K562 (cell line): ENCODE results near the gene RASGEF1C. TPM values are rescaled to one million over a fixed set of nuclear protein-coding genes. Genes with fewer than 3 reads are reported as not detected.

Experiments used
- ARID2 ChIP-seq: fragments of 450-650 bp; IDR thresholded peaks from 2 replicates; pipeline ENCODE4 v1.6.1; 2017; ENCODE audit warnings: antibody characterized with exemption, mild to moderate bottlenecking
- CREB1 ChIP-seq, 2 experiments: sonication (generic) in 1 of 2; formaldehyde crosslinking in 1 of 2; IDR thresholded peaks; 2 replicates each; pipeline versions ENCODE4 v1.6.1 to v1.8.0; 2012 to 2022; ENCODE audit warnings: inconsistent platforms in 1 of 2, mild to moderate bottlenecking in 1 of 2, missing genetic modification reagents in 1 of 2, moderate library complexity in 1 of 2
- ELF1 ChIP-seq: fragments of 200-800 bp; sonication (Bioruptor generic); IDR thresholded peaks from 2 replicates; pipeline ENCODE4 v1.6.1; 2016; ENCODE audit warnings: missing genetic modification characterization, missing compliant biosample characterization
- EP400 ChIP-seq: fragments of 450-650 bp; IDR thresholded peaks from 2 replicates; pipeline ENCODE4 v1.6.1; 2017; ENCODE audit warnings: antibody characterized with exemption, mild to moderate bottlenecking, moderate library complexity
- ETS2 ChIP-seq: IDR thresholded peaks from 2 replicates; pipeline ENCODE4 v1.6.1; 2016; ENCODE audit warnings: borderline replicate concordance, missing genetic modification characterization, mild to moderate bottlenecking, moderate library complexity, missing compliant biosample characterization; ENCODE audit not compliant: poor library complexity, severe bottlenecking
- HDAC2 ChIP-seq: fragments of 450-650 bp; IDR thresholded peaks from 2 replicates; pipeline ENCODE4 v1.6.1; 2016; ENCODE audit warnings: mild to moderate bottlenecking
- HNRNPUL1 ChIP-seq: fragments of 200-400 bp; formaldehyde crosslinking; IDR thresholded peaks from 2 replicates; pipeline ENCODE4 v1.6.1; 2017; ENCODE audit warnings: low read length
- KLF1 ChIP-seq: fragments of 450-650 bp; IDR thresholded peaks from 2 replicates; pipeline ENCODE4 v1.6.1; 2016; ENCODE audit warnings: missing genetic modification characterization, missing compliant biosample characterization
- PML ChIP-seq: IDR thresholded peaks from 2 replicates; pipeline ENCODE4 v1.6.1; 2012; ENCODE audit warnings: low read length, inconsistent platforms
- POLR2AphosphoS2 ChIP-seq: IDR thresholded peaks from 2 replicates; pipeline ENCODE4 v1.6.1; 2012; ENCODE audit warnings: low read length, improper control_type of control experiment
- RBM39 ChIP-seq: fragments of 200-400 bp; formaldehyde crosslinking; optimal IDR thresholded peaks from 2 replicates; pipeline ENCODE3; 2018; ENCODE audit warnings: low read depth, low read length
- RFX1 ChIP-seq: fragments of 450-650 bp; IDR thresholded peaks from 2 replicates; pipeline ENCODE4 v1.6.1; 2016; ENCODE audit warnings: mild to moderate bottlenecking, moderate library complexity
- RUNX1 ChIP-seq: sonication (generic); IDR thresholded peaks from 2 replicates; pipeline ENCODE4 v1.6.1; 2016; ENCODE audit warnings: antibody characterized with exemption, low read depth
- SMAD1 ChIP-seq: fragments of 150-350 bp; IDR thresholded peaks from 2 replicates; pipeline ENCODE4 v1.6.1; 2014; ENCODE audit warnings: low read length, low read depth; ENCODE audit not compliant: partially characterized antibody
- SMAD2 ChIP-seq: fragments of 150-350 bp; IDR thresholded peaks from 2 replicates; pipeline ENCODE4 v1.6.1; 2014; ENCODE audit warnings: low read depth, mild to moderate bottlenecking, low read length
- TOE1 ChIP-seq, 2 experiments: fragments of 450-650 bp in 1 of 2; sonication (generic) in 1 of 2; formaldehyde crosslinking in 1 of 2; IDR thresholded peaks; 2 replicates each; pipeline versions ENCODE4 v1.7.1 to v1.8.0; 2016 to 2022; ENCODE audit warnings: borderline replicate concordance in 2 of 2, mild to moderate bottlenecking in 2 of 2, antibody characterized with exemption in 1 of 2, inconsistent platforms in 1 of 2, low read depth in 1 of 2, missing genetic modification reagents in 1 of 2, moderate library complexity in 1 of 2
- U2AF1 ChIP-seq: fragments of 200-400 bp; formaldehyde crosslinking; optimal IDR thresholded peaks from 2 replicates; pipeline ENCODE3; 2017; ENCODE audit warnings: mild to moderate bottlenecking, low read depth, low read length, moderate library complexity
- ZNF197 ChIP-seq: fragments of 200-800 bp; sonication (Bioruptor generic); IDR thresholded peaks from 2 replicates; pipeline ENCODE4 v1.6.1; 2016; ENCODE audit warnings: low read depth, missing genetic modification characterization, missing compliant biosample characterization
- ZNF445 ChIP-seq: fragments of 250-450 bp; sonication (Bioruptor Pico); IDR thresholded peaks from 2 replicates; pipeline ENCODE4 v1.4.0; 2020; ENCODE audit warnings: low read depth, mild to moderate bottlenecking, moderate library complexity
- ZNF586 ChIP-seq: fragments of 450-650 bp; formaldehyde crosslinking; conservative IDR thresholded peaks from 2 replicates; pipeline ENCODE4 v1.4.0; 2020; ENCODE audit warnings: mild to moderate bottlenecking, moderate library complexity
- ZNF707 ChIP-seq: fragments of 250-450 bp; sonication (Bioruptor Pico); conservative IDR thresholded peaks from 2 replicates; pipeline ENCODE4 v1.8.0; 2022; ENCODE audit warnings: inconsistent platforms, mild to moderate bottlenecking, moderate library complexity
- polyA plus RNA-seq, 8 experiments: library from polyadenylated mRNA; depleted of rRNA in 4 of 8; stranded (reverse) in 5 of 8; unstranded in 3 of 8; fragments of >200 nt; fragmentation: Nextera tagmentation in 2 of 8; fragmentation: Illumina TruSeq in 1 of 8; extraction: Ambion mirVana in 2 of 8; extraction: Trizol in 1 of 8; gene quantifications; 2 replicates each; pipeline versions ENCODE4 v1.2.1 to v1.2.3, GENCODE V29; 2011 to 2014; ENCODE audit warnings: inconsistent platforms in 1 of 8, missing spikeins in 1 of 8
- total RNA-seq, 7 experiments: library from RNA; depleted of rRNA in 6 of 7; stranded (reverse); fragments of >200 nt in 6 of 7; fragmentation: Illumina TruSeq in 2 of 7; extraction: Trizol in 2 of 7; gene quantifications; 2 replicates each; pipeline versions ENCODE4 v1.2.1 to v1.2.3, GENCODE V29; 2011 to 2021; ENCODE audit warnings: low replicate concordance in 1 of 7
- TF ChIP-seq, protein P1 (sequence below): IDR thresholded peaks from 2 replicates; pipeline ENCODE4 v1.6.1; 2014; ENCODE audit warnings: antibody characterized with exemption
- TF ChIP-seq, protein P2 (sequence below): sonication (generic); formaldehyde crosslinking; IDR thresholded peaks from 2 replicates; pipeline ENCODE4 v1.8.0; 2022; ENCODE audit warnings: mild to moderate bottlenecking, missing genetic modification reagents
- TF ChIP-seq, protein P3 (sequence below): sonication (generic); formaldehyde crosslinking; IDR thresholded peaks from 2 replicates; pipeline ENCODE4 v1.8.0; 2022; ENCODE audit warnings: missing genetic modification reagents, mild to moderate bottlenecking, borderline replicate concordance
- TF ChIP-seq, protein P4 (sequence below): fragments of 450-650 bp; formaldehyde crosslinking; IDR thresholded peaks from 2 replicates; pipeline ENCODE4 v1.4.0; 2020; ENCODE audit warnings: mild to moderate bottlenecking, moderate library complexity

Gene RASGEF1C
- total and polyA plus RNA-seq, 9 of the 15 experiments (the other 6 are each of a cell fraction or from before 2014, with no cell fraction given), result 0.04 to 1.1 (median 0.21) TPM; not detected in 4

DNA sequence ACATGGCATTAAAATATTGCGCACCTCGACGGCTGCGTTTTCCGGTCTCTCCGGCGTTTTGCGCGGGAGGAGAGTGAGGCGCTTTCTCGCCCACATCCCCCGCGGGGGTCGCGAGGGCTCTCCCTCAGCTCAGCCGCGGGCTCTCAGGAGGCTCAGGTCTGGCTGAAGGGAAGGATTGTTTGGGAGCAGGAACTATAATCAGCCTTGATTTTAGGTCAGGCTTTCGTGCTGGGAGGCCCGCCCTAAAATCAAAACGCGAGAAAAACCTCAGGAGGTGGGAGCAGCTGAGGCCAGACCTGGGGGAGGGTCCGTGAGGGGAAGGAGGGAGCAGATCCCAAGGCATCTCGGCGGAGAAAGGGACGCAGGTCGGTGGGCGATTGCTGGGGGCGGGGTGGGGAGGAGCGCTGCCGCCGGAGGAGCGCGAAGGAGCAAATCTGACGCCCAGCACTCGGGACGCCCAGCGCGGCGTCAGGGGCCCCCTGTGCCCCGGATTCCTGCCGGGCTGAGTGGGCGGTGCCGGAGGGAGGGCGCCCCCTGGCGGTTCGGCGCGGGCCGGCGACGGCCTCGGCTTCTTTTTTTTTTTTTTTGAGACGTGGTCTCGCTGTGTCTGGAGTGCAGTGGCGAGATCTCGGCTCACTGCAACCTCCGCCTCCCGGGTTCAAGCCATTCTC is 118.8 kb downstream of the RASGEF1C start (continued):
- TF ChIP-seq TOE1 (IDR thresholded peaks at IDR 0.05; ENCODE audit: borderline replicate concordance) (no peak), TOE1 (CRISPR knock-in tag; IDR thresholded peaks at IDR 0.05; ENCODE audit: borderline replicate concordance, low read depth) (no peak), PML (no peak), ZNF586 (CRISPR knock-in tag) (no peak), ETS2 (tag) (no peak), SMAD2 (no peak), ZNF707 (no peak), POLR2AphosphoS2 (no peak), RBM39 (no peak), ZNF445 (CRISPR knock-in tag) (no peak), ELF1 (tag) (no peak), CREB1 (IDR thresholded peaks at IDR 0.05) (no peak), CREB1 (CRISPR knock-in tag; IDR thresholded peaks at IDR 0.05) (peak; percentile 62), RFX1 (no peak), SMAD1 (no peak), EP400 (no peak), KLF1 (no peak), HDAC2 (peak; percentile 73), HNRNPUL1 (no peak), U2AF1 (no peak), RUNX1 (no peak), ARID2 (no peak), ZNF197 (CRISPR knock-in tag) (0 out of 2 replicates have a peak, but pooled peaks have one; percentile 64)
- TF ChIP-seq, protein P1, sequence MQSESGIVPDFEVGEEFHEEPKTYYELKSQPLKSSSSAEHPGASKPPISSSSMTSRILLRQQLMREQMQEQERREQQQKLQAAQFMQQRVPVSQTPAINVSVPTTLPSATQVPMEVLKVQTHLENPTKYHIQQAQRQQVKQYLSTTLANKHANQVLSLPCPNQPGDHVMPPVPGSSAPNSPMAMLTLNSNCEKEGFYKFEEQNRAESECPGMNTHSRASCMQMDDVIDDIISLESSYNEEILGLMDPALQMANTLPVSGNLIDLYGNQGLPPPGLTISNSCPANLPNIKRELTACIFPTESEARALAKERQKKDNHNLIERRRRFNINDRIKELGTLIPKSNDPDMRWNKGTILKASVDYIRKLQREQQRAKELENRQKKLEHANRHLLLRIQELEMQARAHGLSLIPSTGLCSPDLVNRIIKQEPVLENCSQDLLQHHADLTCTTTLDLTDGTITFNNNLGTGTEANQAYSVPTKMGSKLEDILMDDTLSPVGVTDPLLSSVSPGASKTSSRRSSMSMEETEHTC, result no peak
- TF ChIP-seq, protein P2, sequence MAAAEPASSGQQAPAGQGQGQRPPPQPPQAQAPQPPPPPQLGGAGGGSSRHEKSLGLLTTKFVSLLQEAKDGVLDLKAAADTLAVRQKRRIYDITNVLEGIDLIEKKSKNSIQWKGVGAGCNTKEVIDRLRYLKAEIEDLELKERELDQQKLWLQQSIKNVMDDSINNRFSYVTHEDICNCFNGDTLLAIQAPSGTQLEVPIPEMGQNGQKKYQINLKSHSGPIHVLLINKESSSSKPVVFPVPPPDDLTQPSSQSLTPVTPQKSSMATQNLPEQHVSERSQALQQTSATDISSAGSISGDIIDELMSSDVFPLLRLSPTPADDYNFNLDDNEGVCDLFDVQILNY, result no peak
- TF ChIP-seq, protein P3, sequence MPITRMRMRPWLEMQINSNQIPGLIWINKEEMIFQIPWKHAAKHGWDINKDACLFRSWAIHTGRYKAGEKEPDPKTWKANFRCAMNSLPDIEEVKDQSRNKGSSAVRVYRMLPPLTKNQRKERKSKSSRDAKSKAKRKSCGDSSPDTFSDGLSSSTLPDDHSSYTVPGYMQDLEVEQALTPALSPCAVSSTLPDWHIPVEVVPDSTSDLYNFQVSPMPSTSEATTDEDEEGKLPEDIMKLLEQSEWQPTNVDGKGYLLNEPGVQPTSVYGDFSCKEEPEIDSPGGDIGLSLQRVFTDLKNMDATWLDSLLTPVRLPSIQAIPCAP, result no peak
- TF ChIP-seq, protein P4, sequence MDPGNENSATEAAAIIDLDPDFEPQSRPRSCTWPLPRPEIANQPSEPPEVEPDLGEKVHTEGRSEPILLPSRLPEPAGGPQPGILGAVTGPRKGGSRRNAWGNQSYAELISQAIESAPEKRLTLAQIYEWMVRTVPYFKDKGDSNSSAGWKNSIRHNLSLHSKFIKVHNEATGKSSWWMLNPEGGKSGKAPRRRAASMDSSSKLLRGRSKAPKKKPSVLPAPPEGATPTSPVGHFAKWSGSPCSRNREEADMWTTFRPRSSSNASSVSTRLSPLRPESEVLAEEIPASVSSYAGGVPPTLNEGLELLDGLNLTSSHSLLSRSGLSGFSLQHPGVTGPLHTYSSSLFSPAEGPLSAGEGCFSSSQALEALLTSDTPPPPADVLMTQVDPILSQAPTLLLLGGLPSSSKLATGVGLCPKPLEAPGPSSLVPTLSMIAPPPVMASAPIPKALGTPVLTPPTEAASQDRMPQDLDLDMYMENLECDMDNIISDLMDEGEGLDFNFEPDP (CRISPR knock-in tag), result no peak
